Measurements from ENCODE around the gene TLR9.
"Not testable (repeated sequence)": the region's sequence is repeated elsewhere in the genome, so short reads cannot be mapped to it uniquely, and the experiment has no call there.

The TLR9 gene, protein sequence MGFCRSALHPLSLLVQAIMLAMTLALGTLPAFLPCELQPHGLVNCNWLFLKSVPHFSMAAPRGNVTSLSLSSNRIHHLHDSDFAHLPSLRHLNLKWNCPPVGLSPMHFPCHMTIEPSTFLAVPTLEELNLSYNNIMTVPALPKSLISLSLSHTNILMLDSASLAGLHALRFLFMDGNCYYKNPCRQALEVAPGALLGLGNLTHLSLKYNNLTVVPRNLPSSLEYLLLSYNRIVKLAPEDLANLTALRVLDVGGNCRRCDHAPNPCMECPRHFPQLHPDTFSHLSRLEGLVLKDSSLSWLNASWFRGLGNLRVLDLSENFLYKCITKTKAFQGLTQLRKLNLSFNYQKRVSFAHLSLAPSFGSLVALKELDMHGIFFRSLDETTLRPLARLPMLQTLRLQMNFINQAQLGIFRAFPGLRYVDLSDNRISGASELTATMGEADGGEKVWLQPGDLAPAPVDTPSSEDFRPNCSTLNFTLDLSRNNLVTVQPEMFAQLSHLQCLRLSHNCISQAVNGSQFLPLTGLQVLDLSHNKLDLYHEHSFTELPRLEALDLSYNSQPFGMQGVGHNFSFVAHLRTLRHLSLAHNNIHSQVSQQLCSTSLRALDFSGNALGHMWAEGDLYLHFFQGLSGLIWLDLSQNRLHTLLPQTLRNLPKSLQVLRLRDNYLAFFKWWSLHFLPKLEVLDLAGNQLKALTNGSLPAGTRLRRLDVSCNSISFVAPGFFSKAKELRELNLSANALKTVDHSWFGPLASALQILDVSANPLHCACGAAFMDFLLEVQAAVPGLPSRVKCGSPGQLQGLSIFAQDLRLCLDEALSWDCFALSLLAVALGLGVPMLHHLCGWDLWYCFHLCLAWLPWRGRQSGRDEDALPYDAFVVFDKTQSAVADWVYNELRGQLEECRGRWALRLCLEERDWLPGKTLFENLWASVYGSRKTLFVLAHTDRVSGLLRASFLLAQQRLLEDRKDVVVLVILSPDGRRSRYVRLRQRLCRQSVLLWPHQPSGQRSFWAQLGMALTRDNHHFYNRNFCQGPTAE

DNA sequence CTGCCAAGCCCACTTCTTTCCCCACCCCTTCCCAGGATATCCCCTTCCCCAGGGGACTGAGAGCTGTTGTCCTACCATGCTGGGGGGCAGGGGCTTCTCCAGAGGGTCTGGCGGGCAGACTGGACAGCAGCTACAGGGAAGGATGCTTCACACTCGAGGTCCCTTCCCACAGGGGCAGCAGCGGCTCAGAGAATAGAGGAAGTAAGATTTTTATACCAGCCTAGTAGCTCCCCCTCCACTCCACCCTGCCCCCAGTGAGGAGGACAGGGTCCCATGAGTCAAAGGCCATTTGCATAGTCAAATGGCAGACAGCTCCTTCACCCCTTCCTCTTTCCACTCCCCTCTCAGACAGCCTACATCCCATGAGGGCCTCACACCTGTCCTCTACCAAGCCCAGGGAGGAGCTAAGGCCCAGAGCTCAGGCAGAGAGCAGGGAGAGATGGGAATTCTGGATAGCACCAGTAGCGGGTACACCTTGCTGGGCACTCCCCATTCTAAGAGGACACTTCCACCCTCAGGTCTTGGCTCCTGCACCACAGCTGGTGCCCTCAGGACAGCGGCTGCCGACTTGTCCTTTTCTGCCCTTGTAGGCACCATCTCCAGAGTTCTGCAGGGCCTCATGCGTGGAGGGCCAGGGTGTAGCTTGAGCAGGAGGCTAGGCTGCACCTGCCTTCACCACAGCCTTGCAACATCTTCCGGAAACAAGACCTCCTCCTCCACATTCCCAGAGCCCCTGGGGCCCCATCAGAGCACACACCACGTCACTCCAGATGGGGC lies at the start of gene TLR9:
TSS of gene TLR9 (minus strand) at position 194 of the 777 bp plus-strand sequence. CDS start at position 78, 116 bp downstream.
- DNase-seq: no peak

DNA sequence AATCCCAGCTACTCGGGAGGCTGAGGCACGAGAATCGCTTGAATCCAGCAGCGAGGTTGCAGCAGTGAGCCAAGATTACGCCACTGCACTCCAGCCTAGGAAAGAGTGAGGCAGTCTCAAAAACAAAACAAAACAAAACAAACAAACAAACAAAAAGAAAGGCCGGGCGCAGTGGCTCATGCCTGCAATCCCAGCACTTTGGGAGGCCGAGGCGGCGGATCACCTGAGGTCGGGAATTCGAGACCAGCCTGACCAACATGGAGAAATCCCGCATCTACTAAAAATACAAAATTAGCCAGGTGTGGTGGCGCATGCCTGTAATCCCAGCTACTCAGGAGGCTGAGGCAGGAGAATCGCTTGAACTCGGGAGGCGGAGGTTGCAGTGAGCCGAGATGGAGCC lies 49.3 kb upstream of the TLR9 start:
- not testable (repeated sequence) for DNase-seq

DNA sequence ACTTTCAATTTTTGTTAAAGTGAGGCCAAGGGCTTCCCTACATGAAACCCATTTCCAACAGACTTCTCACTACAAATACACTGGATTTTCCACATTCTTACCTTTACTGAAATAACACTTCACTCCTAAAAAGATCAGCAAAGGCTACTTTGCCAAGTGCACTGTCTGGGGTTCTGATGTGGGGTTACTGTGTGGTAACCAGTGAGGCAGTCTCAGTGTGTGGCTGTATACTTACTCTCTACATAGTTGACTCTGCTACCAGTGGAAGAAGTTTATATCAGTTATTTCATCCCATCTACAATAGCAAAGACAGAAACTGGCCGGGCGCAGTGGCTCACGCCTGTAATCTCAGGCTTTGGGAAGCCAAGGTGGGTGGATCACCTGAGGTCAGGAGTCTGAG lies 47.4 kb upstream of the TLR9 start:
- DNase-seq: no peak

DNA sequence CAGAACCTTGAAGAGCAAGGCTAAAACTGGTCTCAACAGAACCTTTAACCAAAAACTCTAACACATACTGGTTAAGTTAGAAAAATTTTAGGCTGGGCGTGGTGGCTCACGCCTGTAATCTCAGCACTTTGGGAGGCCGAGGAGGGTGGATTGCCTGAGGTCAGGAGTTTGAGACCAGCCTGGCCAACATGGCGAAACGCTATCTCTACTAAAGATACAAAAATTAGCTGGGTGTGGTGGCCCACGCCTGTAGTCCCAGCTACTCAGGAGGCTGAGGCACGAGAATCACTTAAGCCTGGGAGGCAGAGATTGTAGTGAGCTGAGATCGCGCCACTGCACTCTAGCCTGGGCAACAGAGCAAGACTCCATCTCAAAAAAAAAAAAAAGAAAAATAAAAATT lies 46.7 kb upstream of the TLR9 start:
- DNase-seq: not testable (repeated sequence)

DNA sequence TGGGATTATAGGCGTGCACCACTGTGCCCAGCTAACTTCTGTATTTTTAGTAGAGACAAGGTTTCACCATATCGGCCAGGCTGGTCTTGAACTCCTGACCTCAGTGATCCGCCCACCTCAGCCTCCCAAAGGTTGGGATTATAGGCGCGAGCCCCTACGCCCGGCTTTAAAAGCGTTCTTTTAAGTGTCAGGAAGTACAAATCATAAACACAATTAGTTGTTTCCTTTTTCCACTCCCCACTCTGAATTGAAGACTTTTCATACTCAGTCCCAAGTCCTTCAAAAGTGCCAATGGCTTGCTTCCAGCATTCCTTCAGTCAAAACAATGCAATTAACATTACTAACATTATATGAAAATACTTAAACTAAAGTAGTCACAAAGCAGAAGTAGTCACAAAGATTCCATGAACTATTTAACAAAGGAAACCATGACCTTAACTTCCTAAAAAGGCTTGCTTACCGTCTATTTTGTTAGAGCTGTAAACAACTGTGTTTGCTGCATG lies 44.9 kb upstream of the TLR9 start:
- DNase-seq: no peak

GRCh38 chr3:52269776-52270175 lies 44.3 kb upstream of the TLR9 start:
- no peak for DNase-seq

GRCh38 chr3:52268036-52268435 lies 42.6 kb upstream of the TLR9 start:
- no peak for DNase-seq

DNA sequence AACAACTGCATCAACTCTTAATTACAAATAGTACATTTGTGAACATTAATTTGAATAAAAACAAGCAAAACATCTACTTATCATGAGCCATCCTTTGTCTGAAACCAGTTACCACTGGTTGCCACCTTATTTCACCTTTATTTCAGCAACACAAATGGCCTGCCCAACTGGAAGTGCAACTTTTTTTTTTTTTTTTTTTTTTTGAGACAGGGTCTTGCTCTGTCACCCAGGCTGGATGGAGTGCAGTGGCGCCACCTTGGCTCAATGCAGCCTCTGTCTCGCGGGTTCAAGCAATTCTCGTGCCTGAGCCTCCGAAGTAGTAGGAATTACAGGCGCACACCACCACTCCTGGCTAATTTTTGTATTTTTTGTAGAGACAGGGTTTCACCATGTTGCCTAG lies 39.9 kb upstream of the TLR9 start:
- DNase-seq: no peak

GRCh38 chr3:52262447-52262846 lies 37.0 kb upstream of the TLR9 start:
- no peak for DNase-seq

GRCh38 chr3:52259448-52259847 lies 34.0 kb upstream of the TLR9 start:
- DNase-seq: no peak

- no peak for DNase-seq
Measured at GRCh38 chr3:52259035-52259434, 33.6 kb upstream of the TLR9 start.

DNA sequence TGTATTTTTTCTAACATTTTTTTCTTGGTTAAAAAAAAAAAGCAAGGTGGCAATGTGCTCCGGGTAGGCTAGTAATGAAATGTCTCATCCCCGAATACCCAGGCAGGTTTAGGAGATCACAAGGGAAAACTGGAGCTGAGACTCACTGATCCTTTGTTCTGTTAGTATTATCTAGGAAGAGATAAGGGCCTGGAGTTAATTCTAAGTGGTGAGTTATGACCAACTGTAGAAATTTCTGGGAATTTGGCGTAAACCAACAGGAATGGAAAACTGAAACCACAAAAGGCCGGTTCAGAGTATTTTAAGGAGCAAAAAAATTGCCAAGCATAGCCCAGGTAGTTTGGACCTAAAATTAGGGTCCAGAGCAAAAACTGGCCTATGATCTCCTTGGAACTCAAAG lies 32.5 kb upstream of the TLR9 start:
- DNase-seq: no peak

GRCh38 chr3:52256622-52257021 lies 31.2 kb upstream of the TLR9 start:
- DNase-seq: no peak

GRCh38 chr3:52256159-52256558 lies 30.7 kb upstream of the TLR9 start:
- no peak for DNase-seq

GRCh38 chr3:52254608-52255007 lies 29.2 kb upstream of the TLR9 start:
- DNase-seq: no peak

DNA sequence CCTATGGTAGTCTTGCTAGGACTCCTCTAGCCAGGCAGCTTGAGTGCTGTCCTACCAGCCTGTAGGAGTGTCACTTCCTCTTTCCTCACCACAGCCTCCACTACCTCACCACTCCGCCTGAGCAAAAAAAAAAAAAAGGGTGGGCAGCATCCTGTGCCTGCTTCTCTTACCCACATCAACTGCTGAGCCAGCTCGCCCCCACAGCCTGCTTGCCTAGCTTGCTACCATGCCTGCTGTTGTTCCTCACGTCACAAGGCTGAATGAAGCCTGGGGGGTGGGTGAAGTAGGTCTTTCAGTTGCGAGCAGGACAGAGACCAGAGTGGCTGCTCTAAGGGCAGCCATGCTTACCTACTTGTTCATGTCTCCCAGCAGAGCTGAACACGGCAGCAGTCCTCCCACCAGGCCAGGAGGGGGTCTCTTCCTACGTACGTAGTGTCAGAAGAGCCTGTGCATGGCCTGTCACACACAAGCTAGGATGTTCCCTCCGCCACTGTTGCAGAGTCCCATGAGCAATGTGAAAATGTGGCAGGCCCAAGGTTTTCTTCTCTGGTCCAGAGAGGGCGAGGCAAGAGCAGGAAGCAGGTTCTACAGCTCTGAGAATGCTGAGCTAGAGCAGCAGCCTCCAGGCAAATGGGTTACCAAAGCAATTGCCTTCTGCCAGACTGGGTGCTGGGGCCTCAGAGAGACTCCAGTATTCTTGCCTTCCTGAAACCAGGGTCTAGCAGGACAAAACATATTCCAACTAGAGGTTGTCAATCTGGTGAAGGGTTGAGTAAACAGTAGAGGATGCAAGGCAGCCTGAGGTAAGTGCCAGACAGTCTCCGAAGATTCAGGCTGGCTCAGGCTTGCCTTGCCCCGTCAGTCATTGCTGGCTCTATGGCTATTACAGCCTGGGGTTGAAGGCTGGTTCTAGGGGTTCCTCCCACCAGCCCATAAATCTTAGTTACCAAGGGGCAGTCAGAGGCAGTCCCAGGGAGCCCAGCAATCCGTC lies 28.2 kb upstream of the TLR9 start:
- DNase-seq: peak; percentile 9

- DNase-seq: no peak
Measured at GRCh38 chr3:52250122-52250521, 24.7 kb upstream of the TLR9 start.

DNA sequence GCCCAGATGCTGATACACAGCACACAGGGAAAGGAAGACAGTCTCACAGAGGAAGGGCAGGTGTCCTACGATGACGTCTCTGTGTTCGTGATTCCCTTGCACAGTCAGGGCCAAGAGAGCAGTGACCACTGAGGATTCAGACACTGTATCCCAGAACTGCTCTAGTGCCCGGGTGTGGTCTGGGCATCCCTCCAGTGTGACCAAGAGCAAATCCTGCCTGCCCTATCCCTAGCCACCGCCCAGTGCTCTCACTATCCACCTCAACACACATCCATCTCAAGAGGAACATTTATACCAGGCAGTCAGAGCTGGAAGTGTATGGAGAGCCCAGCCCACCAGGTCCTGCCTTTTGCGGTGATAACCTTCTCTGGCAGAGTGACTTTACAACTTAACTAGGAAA lies 24.2 kb upstream of the TLR9 start:
- DNase-seq: no peak

GRCh38 chr3:52248816-52249547 lies 23.5 kb upstream of the TLR9 start:
- no peak for DNase-seq

DNA sequence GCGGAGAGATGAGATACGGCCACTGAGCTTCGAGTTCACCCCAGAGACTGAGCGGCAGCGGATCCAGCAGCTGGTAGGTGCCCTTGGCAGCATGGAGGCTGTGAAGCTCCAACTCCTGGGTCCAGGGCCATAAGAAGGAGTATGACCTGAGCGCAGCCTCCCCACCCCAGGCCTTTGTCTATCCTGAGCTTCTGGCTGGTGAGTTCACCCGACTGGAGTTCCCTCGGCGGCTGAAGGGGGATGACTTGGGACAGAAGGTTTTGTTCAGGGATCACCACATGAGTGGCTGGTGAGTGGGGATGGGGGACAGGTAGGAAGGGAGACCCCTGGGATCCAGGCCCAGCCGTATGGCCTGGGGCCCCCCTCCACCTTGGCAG lies 22.7 kb upstream of the TLR9 start:
- no peak for DNase-seq

Measured in midbrain (tissue), 1 donor.